ENCODE measurements around the gene SFMBT2.

GRCh38 chr10:7310076-7310475 lies 100.8 kb downstream of the SFMBT2 start:
- TF ChIP-seq KDM2A (CRISPR knock-in tag; IDR thresholded peaks at IDR 0.05; ENCODE audit: borderline replicate concordance, low read depth): no peak
- TF ChIP-seq, protein P1, sequence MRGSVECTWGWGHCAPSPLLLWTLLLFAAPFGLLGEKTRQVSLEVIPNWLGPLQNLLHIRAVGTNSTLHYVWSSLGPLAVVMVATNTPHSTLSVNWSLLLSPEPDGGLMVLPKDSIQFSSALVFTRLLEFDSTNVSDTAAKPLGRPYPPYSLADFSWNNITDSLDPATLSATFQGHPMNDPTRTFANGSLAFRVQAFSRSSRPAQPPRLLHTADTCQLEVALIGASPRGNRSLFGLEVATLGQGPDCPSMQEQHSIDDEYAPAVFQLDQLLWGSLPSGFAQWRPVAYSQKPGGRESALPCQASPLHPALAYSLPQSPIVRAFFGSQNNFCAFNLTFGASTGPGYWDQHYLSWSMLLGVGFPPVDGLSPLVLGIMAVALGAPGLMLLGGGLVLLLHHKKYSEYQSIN (CRISPR knock-in tag; IDR thresholded peaks at IDR 0.05; ENCODE audit: borderline replicate concordance): no peak
- TF ChIP-seq ATF7 (IDR thresholded peaks at IDR 0.05): no peak
- no peak for TF ChIP-seq ATF7 (CRISPR knock-in tag; IDR thresholded peaks at IDR 0.05)
- no peak for TF ChIP-seq NFRKB (IDR thresholded peaks at IDR 0.05)
- TF ChIP-seq, protein P2, sequence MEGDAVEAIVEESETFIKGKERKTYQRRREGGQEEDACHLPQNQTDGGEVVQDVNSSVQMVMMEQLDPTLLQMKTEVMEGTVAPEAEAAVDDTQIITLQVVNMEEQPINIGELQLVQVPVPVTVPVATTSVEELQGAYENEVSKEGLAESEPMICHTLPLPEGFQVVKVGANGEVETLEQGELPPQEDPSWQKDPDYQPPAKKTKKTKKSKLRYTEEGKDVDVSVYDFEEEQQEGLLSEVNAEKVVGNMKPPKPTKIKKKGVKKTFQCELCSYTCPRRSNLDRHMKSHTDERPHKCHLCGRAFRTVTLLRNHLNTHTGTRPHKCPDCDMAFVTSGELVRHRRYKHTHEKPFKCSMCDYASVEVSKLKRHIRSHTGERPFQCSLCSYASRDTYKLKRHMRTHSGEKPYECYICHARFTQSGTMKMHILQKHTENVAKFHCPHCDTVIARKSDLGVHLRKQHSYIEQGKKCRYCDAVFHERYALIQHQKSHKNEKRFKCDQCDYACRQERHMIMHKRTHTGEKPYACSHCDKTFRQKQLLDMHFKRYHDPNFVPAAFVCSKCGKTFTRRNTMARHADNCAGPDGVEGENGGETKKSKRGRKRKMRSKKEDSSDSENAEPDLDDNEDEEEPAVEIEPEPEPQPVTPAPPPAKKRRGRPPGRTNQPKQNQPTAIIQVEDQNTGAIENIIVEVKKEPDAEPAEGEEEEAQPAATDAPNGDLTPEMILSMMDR (CRISPR knock-in tag; IDR thresholded peaks at IDR 0.05): no peak
- TF ChIP-seq ZNF674 (CRISPR knock-in tag; IDR thresholded peaks at IDR 0.05; ENCODE audit: low read depth): no peak
- TF ChIP-seq RAD21 (CRISPR knock-in tag; IDR thresholded peaks at IDR 0.05): no peak
- no peak for TF ChIP-seq NFE2L2 (IDR thresholded peaks at IDR 0.05; ENCODE audit: low read length)
- TF ChIP-seq ZZZ3 (CRISPR knock-in tag; IDR thresholded peaks at IDR 0.05; ENCODE audit: borderline replicate concordance): no peak
- TF ChIP-seq NCOR1 (IDR thresholded peaks at IDR 0.05; ENCODE audit: borderline replicate concordance, low read length): no peak

All from HepG2 (cell line).